OCI-LY1 (cell line): ENCODE measurements around the gene HSPB9.

Experiments
- H2AFZ ChIP-seq: fragments of 200-600 bp; sonication (generic), shearing (Covaris generic); 2 replicates; pipeline ENCODE4 v1.6.0; 2014; ENCODE audit warnings: antibody characterized with exemption, mild to moderate bottlenecking, low read length
- H3F3A ChIP-seq: fragments of 200-600 bp; sonication (generic), shearing (Covaris generic); 2 replicates; pipeline ENCODE4 v1.6.0; 2014; ENCODE audit warnings: mild to moderate bottlenecking, antibody characterized with exemption, low read length, moderate library complexity; ENCODE audit not compliant: insufficient read depth
- H3K27ac ChIP-seq: fragments of 200-600 bp; sonication (generic); 2 replicates; pipeline ENCODE4 v1.5.1; 2014; ENCODE audit warnings: low read length, mixed run types, mild to moderate bottlenecking, low read depth; ENCODE audit not compliant: poor library complexity, severe bottlenecking
- H3K27me3 ChIP-seq: fragments of 200-600 bp; sonication (generic); 2 replicates; pipeline ENCODE4 v1.6.0; 2014; ENCODE audit warnings: antibody characterized with exemption, mild to moderate bottlenecking, low read length, moderate library complexity; ENCODE audit not compliant: insufficient read depth
- H3K36me3 ChIP-seq: fragments of 200-600 bp; sonication (generic); 2 replicates; pipeline ENCODE4 v1.6.1; 2014; ENCODE audit warnings: mild to moderate bottlenecking, antibody characterized with exemption, low read length, moderate library complexity, mixed read lengths; ENCODE audit not compliant: insufficient read depth
- H3K4me1 ChIP-seq: fragments of 200-600 bp; sonication (generic); 2 replicates; pipeline ENCODE4 v1.5.1; 2014; ENCODE audit warnings: mild to moderate bottlenecking, low read length, moderate library complexity; ENCODE audit not compliant: insufficient read depth, severe bottlenecking
- H3K4me2 ChIP-seq: fragments of 200-600 bp; sonication (generic), shearing (Covaris generic); 2 replicates; pipeline ENCODE4 v1.6.1; 2014; ENCODE audit warnings: low read length
- H3K4me3 ChIP-seq: fragments of 200-600 bp; sonication (generic); 2 replicates; pipeline ENCODE4 v1.5.1; 2014; ENCODE audit warnings: low read length, low read depth, mild to moderate bottlenecking, mixed read lengths; ENCODE audit not compliant: poor library complexity, severe bottlenecking
- H3K79me2 ChIP-seq: fragments of 200-600 bp; shearing (Covaris generic); 2 replicates; pipeline ENCODE4 v1.6.1; 2016; ENCODE audit warnings: mixed run types, low read length, mixed read lengths; ENCODE audit not compliant: insufficient read depth
- H3K9ac ChIP-seq: fragments of 200-600 bp; sonication (generic), shearing (Covaris generic); 2 replicates; pipeline ENCODE4 v1.6.1; 2014; ENCODE audit warnings: mild to moderate bottlenecking, low read length, mixed read lengths
- H3K9me2 ChIP-seq: fragments of 200-600 bp; sonication (generic), shearing (Covaris generic); 2 replicates; pipeline ENCODE4 v1.6.1; 2014; ENCODE audit warnings: low read depth, mild to moderate bottlenecking, low read length, mixed read lengths
- H3K9me3 ChIP-seq: fragments of 200-600 bp; shearing (Covaris generic); 2 replicates; pipeline ENCODE4 v1.6.1; 2014; ENCODE audit warnings: low read length, mixed read lengths
- H4K20me1 ChIP-seq: fragments of 200-600 bp; sonication (generic), shearing (Covaris generic); 2 replicates; pipeline ENCODE4 v1.6.0; 2016; ENCODE audit warnings: mild to moderate bottlenecking, low read length; ENCODE audit not compliant: insufficient read depth
- EZH2 ChIP-seq: fragments of 200-600 bp; sonication (generic), shearing (Covaris generic); IDR thresholded peaks from 2 replicates; pipeline ENCODE4 v1.8.0; 2017; ENCODE audit warnings: borderline replicate concordance, mixed run types, mild to moderate bottlenecking, antibody characterized with exemption, low read length, moderate library complexity, mixed read lengths
- TF ChIP-seq, protein P1 (sequence below): fragments of 200-600 bp; sonication (generic), shearing (Covaris generic); IDR thresholded peaks from 2 replicates; pipeline ENCODE4 v1.5.1; 2017; ENCODE audit warnings: mild to moderate bottlenecking, antibody characterized with exemption, low read length, moderate library complexity, mixed read lengths

Gene HSPB9

DNA sequence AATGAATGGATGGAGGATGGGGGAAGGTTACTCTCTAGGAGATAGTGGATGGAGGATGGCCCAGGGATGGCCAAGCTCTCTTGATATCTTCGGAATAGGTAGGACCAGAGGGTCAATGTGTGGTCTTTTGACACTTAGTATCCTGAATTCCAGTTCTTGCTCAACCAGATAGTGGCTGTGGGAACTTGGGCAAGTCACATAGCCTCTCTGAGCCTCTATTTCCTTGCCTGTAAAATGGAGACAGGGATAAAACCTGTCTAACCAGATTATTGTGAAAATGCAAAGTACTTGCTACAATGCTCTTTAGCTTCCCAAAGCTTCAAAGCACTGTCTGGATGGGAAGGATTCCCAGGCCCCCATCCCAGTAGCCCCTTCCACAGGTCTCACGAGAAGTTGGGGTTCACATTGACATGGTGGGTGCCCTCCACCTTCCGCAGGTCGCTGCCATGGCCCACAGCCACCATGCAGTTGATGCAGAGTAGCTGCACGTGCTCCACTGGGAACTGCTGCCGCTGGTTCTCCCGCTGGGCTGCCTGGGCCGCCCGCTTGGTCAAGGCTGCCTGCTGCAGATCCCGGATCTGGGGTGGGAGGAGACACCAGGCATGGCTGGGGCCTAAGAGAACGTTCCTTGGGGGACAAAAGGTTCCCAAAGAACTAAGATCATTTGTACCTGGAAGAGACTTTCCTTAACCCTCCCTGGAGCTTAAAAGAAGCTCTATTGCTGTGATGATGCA lies 19.2 kb upstream of the HSPB9 start:
- Histone ChIP-seq H3F3A (no peaks in the 10 kb centered on the region), H3K9me3 (no peaks in the 10 kb centered on the region), H3K9ac (no peak overlapping the region), H3K4me1 (peaks cover 16% of the 10 kb centered on the region), H4K20me1 (no peaks in the 10 kb centered on the region), H3K36me3 (no peaks in the 10 kb centered on the region; the same call in 1 of the 2 replicates), H3K27ac (no peak overlapping the region), H3K9me2 (no peaks in the 10 kb centered on the region), H3K27me3 (no peaks in the 10 kb centered on the region), H3K4me2 (no peak overlapping the region), H3K4me3 (no peak overlapping the region), H3K79me2 (no peaks in the 10 kb centered on the region), H2AFZ (no peak overlapping the region)
- TF ChIP-seq, protein P1, sequence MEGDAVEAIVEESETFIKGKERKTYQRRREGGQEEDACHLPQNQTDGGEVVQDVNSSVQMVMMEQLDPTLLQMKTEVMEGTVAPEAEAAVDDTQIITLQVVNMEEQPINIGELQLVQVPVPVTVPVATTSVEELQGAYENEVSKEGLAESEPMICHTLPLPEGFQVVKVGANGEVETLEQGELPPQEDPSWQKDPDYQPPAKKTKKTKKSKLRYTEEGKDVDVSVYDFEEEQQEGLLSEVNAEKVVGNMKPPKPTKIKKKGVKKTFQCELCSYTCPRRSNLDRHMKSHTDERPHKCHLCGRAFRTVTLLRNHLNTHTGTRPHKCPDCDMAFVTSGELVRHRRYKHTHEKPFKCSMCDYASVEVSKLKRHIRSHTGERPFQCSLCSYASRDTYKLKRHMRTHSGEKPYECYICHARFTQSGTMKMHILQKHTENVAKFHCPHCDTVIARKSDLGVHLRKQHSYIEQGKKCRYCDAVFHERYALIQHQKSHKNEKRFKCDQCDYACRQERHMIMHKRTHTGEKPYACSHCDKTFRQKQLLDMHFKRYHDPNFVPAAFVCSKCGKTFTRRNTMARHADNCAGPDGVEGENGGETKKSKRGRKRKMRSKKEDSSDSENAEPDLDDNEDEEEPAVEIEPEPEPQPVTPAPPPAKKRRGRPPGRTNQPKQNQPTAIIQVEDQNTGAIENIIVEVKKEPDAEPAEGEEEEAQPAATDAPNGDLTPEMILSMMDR: no peak
- no peak for TF ChIP-seq EZH2

DNA sequence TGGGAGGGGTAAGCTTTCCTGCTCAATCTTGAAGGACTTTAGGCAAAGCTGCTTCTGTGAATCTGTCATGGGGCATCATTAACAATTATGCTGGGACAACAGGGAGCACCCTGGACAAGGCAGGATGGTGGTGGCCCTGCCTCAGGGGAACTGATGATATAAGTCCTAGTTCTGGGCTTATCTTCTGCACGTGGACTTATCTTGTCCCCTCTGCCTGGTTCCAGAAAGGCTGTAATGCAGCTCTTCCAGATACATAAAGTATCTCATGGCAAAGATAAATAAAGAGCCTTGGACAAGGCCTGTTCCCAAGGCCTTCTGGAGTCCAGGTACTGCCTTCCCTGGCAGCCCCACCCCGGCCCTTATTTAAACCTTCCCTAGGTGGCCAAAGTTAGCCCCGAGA lies 18.3 kb upstream of the HSPB9 start:
- H3K9ac ChIP-seq: no peak overlapping the region
- H3K9me3 ChIP-seq: no peaks in the 10 kb centered on the region
- H3K4me1 ChIP-seq: peaks cover 18% of the 10 kb centered on the region
- H3K36me3 ChIP-seq: no peaks in the 10 kb centered on the region; the same call in 1 of the 2 replicates
- H3K4me2 ChIP-seq: no peak overlapping the region
- no peaks in the 10 kb centered on the region for H3K27me3 ChIP-seq
- no peak overlapping the region for H2AFZ ChIP-seq
- H3K4me3 ChIP-seq: no peak overlapping the region
- no peaks in the 10 kb centered on the region for H4K20me1 ChIP-seq
- no peaks in the 10 kb centered on the region for H3K79me2 ChIP-seq
- H3K27ac ChIP-seq: no peak overlapping the region
- TF ChIP-seq EZH2: no peak
- TF ChIP-seq, protein P1: no peak
- H3K9me2 ChIP-seq: no peaks in the 10 kb centered on the region
- no peaks in the 10 kb centered on the region for H3F3A ChIP-seq

DNA sequence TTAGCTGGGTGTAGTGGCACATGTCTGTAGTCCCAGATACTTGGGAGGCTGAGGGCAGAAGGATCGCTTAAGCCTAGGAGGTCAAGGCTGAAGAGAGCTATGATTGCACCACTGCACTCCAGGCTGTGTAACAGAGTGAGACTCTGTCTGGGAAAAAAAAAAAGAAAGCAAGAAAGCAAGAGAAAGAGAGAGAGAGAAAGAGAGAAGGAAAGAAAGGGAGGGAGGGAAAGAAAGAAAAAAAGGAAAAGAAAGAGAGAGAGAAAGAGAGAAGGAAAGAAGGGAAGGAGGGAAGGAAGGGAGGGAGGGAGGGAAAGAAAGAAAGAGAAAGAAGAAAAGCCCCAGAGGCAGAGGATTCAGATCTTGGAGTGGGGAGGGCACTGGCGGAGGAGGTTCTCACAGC lies 16.6 kb upstream of the HSPB9 start:
- H3K4me1 ChIP-seq: peaks cover 25% of the 10 kb centered on the region
- no peak overlapping the region for H3K4me3 ChIP-seq

More for the DNA sequence above, 16.6 kb upstream of the HSPB9 start:
- Histone ChIP-seq H4K20me1 (no peaks in the 10 kb centered on the region), H3K36me3 (no peaks in the 10 kb centered on the region; the same call in 1 of the 2 replicates), H3K9ac (no peak overlapping the region), H3K9me2 (no peaks in the 10 kb centered on the region), H3K27me3 (no peaks in the 10 kb centered on the region), H3K9me3 (no peaks in the 10 kb centered on the region), H2AFZ (no peak overlapping the region), H3K79me2 (no peaks in the 10 kb centered on the region), H3K4me2 (no peak overlapping the region), H3K27ac (no peak overlapping the region), H3F3A (no peaks in the 10 kb centered on the region)
- TF ChIP-seq, protein P1: no peak
- no peak for TF ChIP-seq EZH2
